ENCODE measurements around the gene FHL1.

Gene FHL1

GRCh38 chrX:136189222-136189621 is 41.9 kb downstream of the FHL1 start:
- DNase-seq, result no peak

DNA sequence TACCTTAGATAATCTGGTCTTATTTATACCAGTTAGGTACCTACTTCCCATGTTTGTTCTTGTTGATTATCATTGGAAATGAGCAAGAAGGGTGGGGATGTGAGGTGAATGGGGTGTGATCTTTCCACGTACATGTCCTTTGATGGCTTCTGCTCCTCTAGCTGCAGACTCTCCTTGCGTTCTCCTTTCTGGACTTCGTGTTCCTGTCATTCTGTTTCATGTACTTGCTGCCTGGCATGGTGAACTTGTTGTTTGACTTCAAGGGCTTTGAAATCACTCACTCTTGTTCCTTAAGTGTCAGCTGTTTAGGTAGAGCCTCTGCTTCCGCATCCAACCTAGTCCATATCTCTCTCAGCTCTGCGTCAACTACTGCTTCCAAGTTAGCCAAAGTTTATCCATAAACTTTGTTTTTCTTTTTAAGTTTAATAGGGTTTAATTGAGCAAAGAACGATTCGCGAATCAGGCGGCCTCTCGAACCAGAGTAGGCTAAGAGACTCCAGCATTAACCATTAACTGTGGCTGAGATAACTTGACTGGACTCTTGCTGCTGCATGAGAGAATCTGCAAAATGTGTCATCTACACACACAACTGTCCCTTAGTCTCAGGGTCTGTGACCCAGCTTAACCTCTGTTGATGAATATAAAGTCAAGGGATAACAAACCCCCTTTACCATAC is 42.8 kb downstream of the FHL1 start:
- DNase-seq, result no peak

DNA sequence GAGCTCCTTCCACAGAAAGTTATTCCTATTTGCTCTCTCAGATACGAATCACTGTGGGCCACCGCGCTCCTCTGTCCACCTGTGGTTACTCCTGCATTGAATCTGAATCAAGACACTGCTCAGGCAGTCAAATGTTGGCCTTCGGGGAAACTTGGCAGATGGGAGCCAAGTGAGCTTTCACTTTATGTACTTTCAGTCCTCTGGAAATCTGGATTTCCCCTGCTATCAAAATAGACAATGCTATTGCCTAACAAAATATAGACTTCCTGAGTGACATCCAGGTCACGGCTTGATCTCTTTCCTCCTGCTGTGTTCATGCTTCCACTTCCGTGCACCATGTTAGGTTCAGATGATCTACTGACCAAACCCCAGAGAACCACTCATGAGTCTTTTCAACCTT is 43.8 kb downstream of the FHL1 start:
- DNase-seq, result no peak

DNA sequence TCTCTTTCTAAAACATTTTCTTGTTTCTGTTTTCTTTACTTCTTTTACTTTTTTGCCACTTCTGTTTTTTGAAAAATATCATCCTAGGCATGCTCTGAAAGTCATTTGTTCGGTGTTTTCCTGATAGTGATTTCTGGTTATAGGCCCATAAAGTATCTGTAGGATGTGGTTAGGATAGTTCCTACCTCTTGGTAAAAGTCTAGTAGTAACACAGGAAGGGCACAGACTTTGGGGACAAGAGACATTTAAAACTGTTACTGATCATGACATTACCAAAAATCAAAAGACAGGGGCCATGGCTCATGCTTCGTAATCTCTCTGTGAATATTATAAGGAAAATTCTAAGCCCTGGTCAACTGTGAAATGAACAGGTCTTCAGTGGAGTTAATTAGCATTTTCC is 44.8 kb downstream of the FHL1 start:
- DNase-seq, result no peak

GRCh38 chrX:136192839-136193414 is 45.6 kb downstream of the FHL1 start:
- no peak for DNase-seq

DNA sequence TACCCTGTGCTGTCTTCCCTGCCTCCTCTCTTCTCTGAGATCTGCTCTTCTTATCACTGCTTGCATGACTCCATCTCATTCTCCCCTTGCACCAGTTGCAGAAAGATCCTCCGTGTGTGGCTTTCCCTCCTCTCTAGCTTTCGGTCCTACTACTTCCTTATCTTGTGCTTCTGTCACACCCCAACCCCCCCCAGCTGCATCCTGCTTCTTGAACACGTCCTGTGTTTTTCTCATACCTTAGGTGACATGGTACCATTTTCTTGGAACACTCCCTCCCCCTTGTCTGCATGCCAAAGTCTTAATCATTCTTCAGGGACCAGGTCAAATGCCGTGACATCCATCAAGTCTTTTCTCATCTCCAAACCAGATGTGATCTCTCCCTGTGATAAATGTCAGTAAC is 46.4 kb downstream of the FHL1 start:
- no peak for DNase-seq

GRCh38 chrX:136194536-136194935 is 47.2 kb downstream of the FHL1 start:
- DNase-seq, result no peak

- DNase-seq, result no peak
Observed at GRCh38 chrX:136195247-136195646, 47.9 kb downstream of the FHL1 start.

GRCh38 chrX:136196691-136197155 is 49.4 kb downstream of the FHL1 start:
- no peak for DNase-seq

DNA sequence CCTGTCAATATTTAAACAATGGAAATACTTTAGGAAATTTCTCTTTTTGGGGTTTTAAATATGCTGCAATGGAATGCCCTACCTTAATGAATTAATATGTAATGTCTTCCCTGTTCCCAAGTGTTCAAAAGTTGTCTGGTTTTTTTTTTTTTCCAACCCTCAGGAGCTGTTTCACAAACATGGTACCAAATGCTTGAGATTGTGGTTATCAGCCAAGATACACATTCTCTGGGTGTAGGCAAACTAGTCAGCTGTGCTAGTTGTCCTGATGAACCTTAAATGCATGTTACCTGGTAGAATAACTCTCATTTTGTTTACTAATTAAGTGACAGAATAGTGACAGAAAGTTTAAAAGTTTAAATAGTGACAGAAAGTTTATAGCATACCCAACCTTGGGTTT is 50.7 kb downstream of the FHL1 start:
- no peak for DNase-seq

DNA sequence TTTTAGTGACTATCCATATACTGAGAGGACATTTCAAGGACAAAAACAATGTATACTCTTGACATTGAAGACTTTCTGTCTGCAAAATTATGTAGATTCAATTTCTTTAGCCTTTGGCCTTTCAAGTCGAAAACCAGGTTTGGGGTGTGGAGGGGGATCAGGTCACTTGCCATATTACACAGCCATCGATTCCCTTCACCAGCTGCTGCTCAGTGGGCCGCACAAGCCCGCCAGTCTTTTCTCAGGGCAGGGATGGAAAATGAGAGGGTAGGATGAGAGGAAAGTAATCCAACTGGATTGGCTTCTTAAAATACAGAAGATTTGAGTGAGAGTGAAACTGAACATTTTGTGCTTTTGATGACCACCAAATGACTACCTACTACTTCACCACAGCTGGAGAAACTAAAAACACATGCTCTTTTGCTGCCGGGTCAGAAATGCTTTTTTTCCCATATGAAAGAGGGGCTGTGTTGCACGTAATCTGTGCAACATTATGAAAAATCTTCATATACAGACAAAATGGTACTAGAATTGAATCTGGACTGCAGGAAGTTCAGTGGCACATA is 51.4 kb downstream of the FHL1 start:
- no peak for DNase-seq

DNA sequence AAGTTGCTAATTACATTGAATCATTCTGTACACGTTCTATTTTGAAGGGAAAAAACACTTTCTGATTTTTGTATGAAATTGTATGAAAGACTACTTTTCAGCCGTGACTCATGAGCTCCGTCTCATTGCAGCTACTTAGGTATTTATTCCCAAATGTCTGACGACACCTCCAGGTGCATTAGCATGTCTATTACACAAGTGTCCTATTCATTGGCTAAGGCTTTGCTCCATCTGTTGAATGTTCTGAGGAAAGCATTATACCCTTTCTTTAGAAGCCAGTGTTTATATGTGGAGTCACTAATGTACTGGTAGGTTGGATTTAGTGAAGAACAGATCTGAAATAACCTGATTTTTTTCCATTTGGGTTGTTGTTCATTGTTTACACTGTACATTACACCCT is 52.0 kb downstream of the FHL1 start:
- DNase-seq, result no peak

DNA sequence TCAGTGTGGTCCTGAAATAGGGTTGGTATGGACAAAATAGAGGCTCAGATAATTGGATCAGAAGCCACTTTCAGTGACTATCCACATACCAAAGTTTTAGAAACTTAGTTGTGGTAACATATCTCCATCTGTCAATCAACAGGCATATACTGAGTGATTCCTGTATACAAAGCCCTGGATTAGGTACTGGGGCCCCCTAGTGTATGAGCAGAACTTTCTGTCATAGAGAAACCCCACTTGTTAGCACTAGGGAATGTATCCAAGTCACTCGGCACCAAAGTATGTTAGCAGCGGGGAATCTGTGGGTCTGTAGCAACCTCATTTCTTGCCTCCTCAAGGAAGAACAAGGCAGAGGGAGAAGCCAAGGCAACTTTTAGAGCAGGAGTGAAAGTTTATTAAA is 53.1 kb downstream of the FHL1 start:
- no peak for DNase-seq

DNA sequence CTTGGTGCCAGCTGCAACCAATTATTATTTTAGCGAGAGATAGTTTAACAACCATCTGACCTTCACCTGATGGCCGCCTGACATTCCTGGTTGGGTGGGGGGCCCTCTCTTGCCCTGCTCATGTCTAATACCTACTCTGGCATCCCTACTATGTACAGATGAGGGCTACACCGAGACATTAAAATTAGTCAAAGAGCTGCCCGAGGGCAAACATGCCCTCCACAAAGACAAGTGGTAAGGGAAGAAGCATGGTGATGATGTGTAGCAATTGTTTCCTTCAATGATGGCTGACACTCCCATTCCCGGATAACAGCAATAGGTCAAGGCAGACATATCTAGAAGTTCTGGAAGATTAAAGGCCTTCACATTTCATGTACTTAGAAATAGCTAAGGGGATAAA is 54.3 kb downstream of the FHL1 start:
- DNase-seq, result no peak

GRCh38 chrX:136202889-136203288 is 55.6 kb downstream of the FHL1 start:
- no peak for DNase-seq

- DNase-seq, result no peak
Observed at GRCh38 chrX:136203438-136203837, 56.1 kb downstream of the FHL1 start.

DNA sequence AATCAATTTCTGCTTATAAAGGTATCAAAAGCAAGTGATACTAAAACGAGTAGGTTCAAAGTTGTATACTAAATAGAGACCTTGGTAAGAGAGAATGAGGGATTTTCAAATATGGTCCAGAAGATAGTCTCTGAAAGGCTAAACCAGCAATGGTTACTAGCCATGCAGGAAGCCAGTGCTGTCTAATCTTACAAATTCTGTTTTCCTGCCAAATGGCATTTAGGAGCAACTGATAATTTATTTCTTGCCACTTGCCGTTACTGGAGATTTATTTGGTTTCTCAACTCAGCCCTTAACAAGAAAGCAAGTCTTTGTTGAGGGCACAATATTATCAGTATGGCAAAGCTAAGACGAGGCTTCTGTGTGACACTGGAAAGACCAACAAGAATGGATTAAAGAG is 56.6 kb downstream of the FHL1 start:
- no peak for DNase-seq

DNA sequence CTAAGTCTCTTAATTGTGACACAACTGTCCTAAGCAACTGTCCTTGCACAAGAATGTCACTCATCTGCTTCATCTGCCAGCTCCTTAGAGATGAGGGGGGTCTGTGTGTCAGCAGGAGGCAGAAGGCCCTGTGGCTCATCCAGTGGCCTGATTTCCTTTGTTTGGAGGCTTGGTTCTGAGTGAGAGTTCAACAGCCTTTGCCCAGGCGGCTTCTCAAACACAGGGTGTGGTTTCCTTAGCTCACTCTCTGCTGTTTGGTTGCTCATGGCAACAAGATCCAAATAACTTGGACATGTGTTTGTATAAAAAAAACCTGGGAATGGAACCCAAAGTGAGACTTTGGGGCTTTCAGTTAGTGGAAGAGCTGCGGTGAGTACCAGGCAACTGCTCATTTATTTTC is 57.2 kb downstream of the FHL1 start:
- no peak for DNase-seq

- no peak for DNase-seq
Observed at GRCh38 chrX:136205882-136206380, 58.6 kb downstream of the FHL1 start.

DNA sequence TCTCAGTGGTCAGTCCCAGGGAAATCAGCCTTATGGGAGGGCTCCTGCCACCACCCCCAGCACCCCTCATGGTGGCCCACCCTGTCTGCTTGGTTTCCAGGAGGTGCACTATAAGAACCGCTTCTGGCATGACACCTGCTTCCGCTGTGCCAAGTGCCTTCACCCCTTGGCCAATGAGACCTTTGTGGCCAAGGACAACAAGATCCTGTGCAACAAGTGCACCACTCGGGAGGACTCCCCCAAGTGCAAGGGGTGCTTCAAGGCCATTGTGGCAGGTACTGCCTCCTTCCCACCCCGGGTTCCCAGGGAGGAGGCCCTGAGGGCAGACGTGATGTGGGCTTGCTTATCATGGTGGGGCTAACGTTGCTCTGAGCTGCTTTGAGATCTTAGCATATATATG is 59.6 kb downstream of the FHL1 start:
- DNase-seq, result no peak

DNA sequence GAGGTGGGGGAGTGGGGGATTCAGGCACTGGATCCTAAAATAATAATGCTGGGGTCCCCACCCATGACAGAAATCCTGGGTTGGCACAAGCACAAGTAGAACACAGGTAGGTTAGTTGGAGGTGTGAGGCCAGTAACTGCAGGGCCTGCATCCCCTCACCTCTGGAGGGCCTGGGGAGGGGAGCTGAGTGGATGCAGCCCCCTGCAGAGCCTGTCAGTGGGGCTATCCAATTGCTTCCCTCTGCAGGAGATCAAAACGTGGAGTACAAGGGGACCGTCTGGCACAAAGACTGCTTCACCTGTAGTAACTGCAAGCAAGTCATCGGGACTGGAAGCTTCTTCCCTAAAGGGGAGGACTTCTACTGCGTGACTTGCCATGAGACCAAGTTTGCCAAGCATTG is 60.2 kb downstream of the FHL1 start:
- DNase-seq, result no peak

- DNase-seq, result no peak
Observed at GRCh38 chrX:136209016-136209738, 61.8 kb downstream of the FHL1 start.

- DNase-seq, result no peak
Observed at GRCh38 chrX:136209751-136210150, 62.4 kb downstream of the FHL1 start.

GRCh38 chrX:136210243-136210642 is 62.9 kb downstream of the FHL1 start:
- no peak for DNase-seq
